Measurements from ENCODE around the gene CTRB1. TPM values are rescaled to one million over a fixed set of nuclear protein-coding genes. Genes with fewer than 3 reads are reported as not detected.

CTRB1 gene
- total and polyA plus RNA-seq, 2 of the 8 experiments (the other 6 are each of a cell fraction or from before 2014, with no cell fraction given), result not detected

DNA sequence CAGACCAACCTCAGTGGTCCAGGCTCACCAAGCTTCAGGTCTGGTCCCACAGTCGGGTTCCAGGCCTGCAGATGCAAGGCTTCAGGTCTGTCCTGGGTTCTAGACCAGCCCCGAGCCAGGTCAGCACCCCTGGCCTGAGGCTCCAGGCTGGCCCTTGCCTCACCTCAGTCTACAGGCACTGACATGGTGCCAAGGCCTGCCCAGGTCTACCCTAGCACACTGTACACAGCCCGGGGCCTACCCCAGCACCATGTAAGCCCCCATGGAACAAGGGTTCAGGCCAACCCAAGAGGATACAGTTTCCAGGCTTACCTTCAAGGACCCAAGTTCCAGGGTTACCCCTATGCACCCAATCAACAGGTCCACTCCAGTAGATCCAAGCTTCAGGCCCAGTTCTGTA, 43.7 kb upstream of the CTRB1 start:
- no peak overlapping the region for H3K4me3 ChIP-seq (ENCODE audit: extremely low read depth in 1 of 4, insufficient read depth in 2 of 4, low read depth in 3 of 4, low read length in 4 of 4)
- H3K9ac ChIP-seq (replicated peaks in 1 of 4; ENCODE audit: extremely low read depth in 1 of 4, low read depth in 3 of 4, low read length in 3 of 4), result no peak overlapping the region
- H4K91ac ChIP-seq (replicated peaks; ENCODE audit: insufficient read length, low read length), result no peak overlapping the region
- no peak overlapping the region for H2BK120ac ChIP-seq (replicated peaks; ENCODE audit: low read depth, low read length)
- H3K79me2 ChIP-seq (ENCODE audit: control insufficient read depth in 1 of 2, insufficient read depth in 2 of 2, low read length in 2 of 2), result no peaks in the 10 kb centered on the region
- ChIA-PET POLR2A (ENCODE audit: partially characterized antibody) (no interaction called here), CTCF (ENCODE audit: partially characterized antibody) (interaction anchor here (1.2 to 1.6 kb wide), 2 partner anchors 24 to 59 kb away, joined by 3 read pairs; no protein-coding TSS in a partner anchor)
- H4K5ac ChIP-seq (ENCODE audit: insufficient read length, low read depth, low read length), result no peak overlapping the region
- H2AFZ ChIP-seq (ENCODE audit: low read length), result no peak overlapping the region
- H3K23me2 ChIP-seq (ENCODE audit: low read depth, low read length), result no peaks in the 10 kb centered on the region
- no peak overlapping the region for H3K4me2 ChIP-seq (ENCODE audit: insufficient read depth in 1 of 2, low read depth in 2 of 2, low read length in 2 of 2)
- no peak overlapping the region for H3K18ac ChIP-seq (ENCODE audit: extremely low read depth, low read length)
- no peak overlapping the region for H3K23ac ChIP-seq (ENCODE audit: insufficient read length)
- no peaks in the 10 kb centered on the region for H4K20me1 ChIP-seq (replicated peaks in 1 of 2; ENCODE audit: control insufficient read depth in 1 of 2, insufficient read depth in 2 of 2, low read length in 2 of 2)
- no peak overlapping the region; the same call in 1 of the 2 replicates for H4K8ac ChIP-seq (ENCODE audit: extremely low read depth, insufficient read depth, low read length)
- H2BK20ac ChIP-seq (ENCODE audit: low read length), result no peak overlapping the region
- no peak for FAIRE-seq
- no peak overlapping the region; the same call in 1 of the 2 replicates for H2BK12ac ChIP-seq (ENCODE audit: low read depth, low read length)
- no peak overlapping the region for H2BK5ac ChIP-seq (ENCODE audit: low read depth, low read length)
- no peak overlapping the region for H2AK5ac ChIP-seq (ENCODE audit: low read depth, low read length)
- no peak overlapping the region for H3K14ac ChIP-seq (ENCODE audit: insufficient read length)
- H3K27me3 ChIP-seq (replicated peaks in 1 of 4; ENCODE audit: control insufficient read depth in 3 of 4, extremely low read depth in 1 of 4, insufficient read depth in 3 of 4, low read length in 3 of 4), result no peaks in the 10 kb centered on the region
- H3K27ac ChIP-seq (ENCODE audit: low read depth, low read length), result no peak overlapping the region
- H3K4me1 ChIP-seq (replicated peaks in 1 of 4; ENCODE audit: control insufficient read depth in 3 of 4, insufficient read depth in 4 of 4, low read length in 3 of 4), result no peaks in the 10 kb centered on the region
- no peak overlapping the region for H2BK15ac ChIP-seq (ENCODE audit: low read length)
- 98% methylated on average over 3 of the region's 3 CpGs; no CpG with 5 or more reads in 1 of the 2 experiments for WGBS, 2 experiments (ENCODE audit: extremely low coverage in 1 of 2, insufficient coverage in 1 of 2, insufficient read length in 1 of 2, insufficient replicate concordance in 2 of 2, low coverage in 1 of 2, low lambda C conversion rate in 2 of 2, missing lambda C conversion rate in 1 of 2)
- peaks cover 3 to 20% (median 14%) of the 10 kb centered on the region in 4 experiments; a peak in 6 of 8 replicates for H3K36me3 ChIP-seq (ENCODE audit: control insufficient read depth in 2 of 4, insufficient read depth in 4 of 4, low read length in 3 of 4)
- H3K79me1 ChIP-seq (ENCODE audit: low read depth, low read length), result no peaks in the 10 kb centered on the region
- peaks cover 35 to 41% of the 10 kb centered on the region in 2 experiments for H3K9me3 ChIP-seq (ENCODE audit: insufficient read depth in 2 of 2, low read depth in 1 of 2, low read length in 1 of 2)
- H3K4ac ChIP-seq (replicated peaks; ENCODE audit: insufficient read length, low read depth, low read length), result no peak overlapping the region
- DNase-seq (ENCODE audit: low read depth in 1 of 2, low spot score in 2 of 2), result no peak
- H3K56ac ChIP-seq (replicated peaks; ENCODE audit: insufficient read length, low read depth, low read length), result no peak overlapping the region
- TF ChIP-seq PHF8 (conservative IDR thresholded peaks at IDR 0.05; ENCODE audit: low read depth, low read length) (no peak), NANOG (IDR thresholded peaks at IDR 0.05; ENCODE audit: insufficient read depth, low read depth, low read length, poor library complexity, severe bottlenecking) (no peak), CREB1 (IDR thresholded peaks at IDR 0.05) (no peak)
